ENCODE data around the gene ZNF385C.

ZNF385C gene

DNA sequence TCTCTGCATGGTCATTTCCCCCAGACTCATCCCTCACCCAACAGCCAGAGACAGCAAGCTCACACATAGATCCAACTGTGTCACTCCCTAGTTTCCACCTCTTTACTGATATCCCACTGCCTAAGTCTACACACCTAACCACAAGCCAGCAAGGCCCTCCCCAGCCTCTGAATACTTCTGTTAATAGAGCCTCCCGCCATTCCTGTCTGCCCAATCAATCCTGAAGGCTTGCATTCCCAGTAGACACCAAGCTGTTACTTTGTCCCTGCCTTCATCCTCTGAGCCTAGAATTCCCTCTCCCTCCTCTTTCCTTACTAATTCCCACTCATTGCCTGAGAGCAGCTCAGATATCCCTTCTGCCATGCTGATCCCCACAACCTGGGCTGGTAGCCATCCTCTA, 52.6 kb downstream of the ZNF385C start:
- TF ChIP-seq, protein P1, sequence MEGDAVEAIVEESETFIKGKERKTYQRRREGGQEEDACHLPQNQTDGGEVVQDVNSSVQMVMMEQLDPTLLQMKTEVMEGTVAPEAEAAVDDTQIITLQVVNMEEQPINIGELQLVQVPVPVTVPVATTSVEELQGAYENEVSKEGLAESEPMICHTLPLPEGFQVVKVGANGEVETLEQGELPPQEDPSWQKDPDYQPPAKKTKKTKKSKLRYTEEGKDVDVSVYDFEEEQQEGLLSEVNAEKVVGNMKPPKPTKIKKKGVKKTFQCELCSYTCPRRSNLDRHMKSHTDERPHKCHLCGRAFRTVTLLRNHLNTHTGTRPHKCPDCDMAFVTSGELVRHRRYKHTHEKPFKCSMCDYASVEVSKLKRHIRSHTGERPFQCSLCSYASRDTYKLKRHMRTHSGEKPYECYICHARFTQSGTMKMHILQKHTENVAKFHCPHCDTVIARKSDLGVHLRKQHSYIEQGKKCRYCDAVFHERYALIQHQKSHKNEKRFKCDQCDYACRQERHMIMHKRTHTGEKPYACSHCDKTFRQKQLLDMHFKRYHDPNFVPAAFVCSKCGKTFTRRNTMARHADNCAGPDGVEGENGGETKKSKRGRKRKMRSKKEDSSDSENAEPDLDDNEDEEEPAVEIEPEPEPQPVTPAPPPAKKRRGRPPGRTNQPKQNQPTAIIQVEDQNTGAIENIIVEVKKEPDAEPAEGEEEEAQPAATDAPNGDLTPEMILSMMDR (IDR thresholded peaks at IDR 0.05; ENCODE audit: borderline replicate concordance, control extremely low read depth, extremely low read depth, insufficient read depth, missing control alignments), result no peak
- DNase-seq (ENCODE audit: low spot score), result no peak
- in situ Hi-C loops (cut with MboI; ENCODE audit: low sequenced_read_pairs, unreplicated experiment), result no loop called here

DNA sequence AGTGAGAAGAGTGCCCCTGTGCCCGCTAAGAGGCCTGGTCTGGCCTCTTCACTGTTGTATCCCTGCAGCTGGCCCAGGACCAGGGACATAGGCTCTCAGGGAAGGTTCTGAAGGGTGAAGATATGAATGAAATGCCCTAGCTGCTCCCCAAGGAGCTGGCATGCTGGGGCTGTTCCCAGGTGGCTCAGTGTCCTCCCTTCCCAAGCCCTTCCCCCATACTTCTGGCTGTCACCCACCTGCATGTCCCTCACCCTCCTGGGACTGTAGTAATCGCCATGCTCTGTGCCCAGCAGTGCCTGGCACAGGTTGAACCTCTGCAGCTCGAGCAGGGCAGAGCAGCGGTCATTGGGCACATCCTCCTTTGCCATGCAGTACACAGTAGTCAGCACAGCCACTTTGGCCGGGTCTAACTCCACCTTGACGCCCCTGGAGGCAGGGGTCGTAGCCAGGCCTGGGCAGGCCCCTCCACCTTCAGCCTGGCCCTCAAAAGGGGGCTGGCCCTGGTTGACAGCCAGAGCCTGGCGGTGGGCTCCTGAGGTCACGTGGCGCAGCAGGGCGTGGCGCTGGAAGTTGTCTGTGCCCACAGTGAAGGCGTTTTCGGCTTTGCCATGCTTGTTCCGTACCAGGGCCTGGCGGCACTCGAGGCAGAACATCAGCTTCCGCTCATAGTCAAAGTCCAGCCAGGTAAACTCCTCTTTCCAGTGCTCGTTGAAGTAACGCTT, 55.5 kb downstream of the ZNF385C start:
- no peak for DNase-seq (ENCODE audit: low spot score)
- TF ChIP-seq, protein P1 (IDR thresholded peaks at IDR 0.05; ENCODE audit: borderline replicate concordance, control extremely low read depth, extremely low read depth, insufficient read depth, missing control alignments), result no peak

DNA sequence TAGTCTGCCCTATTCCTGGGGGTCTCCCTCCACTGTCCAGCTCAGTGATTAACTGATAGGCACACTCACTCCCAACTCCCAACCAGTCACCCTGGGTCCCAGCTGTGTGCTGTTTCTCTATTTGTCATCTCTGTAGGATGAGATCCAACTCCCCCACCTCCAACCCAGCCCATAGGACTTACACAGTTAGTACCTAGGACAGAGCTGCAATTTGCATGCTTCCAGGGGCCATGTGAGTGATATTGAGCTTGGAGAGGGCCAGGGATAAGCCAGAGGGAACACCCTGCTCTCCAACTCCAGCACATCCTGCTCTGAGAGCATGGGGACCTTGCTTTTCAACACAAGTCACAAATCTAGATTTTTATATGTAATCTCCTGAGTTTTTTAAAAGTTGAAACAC, 56.7 kb downstream of the ZNF385C start:
- TF ChIP-seq, protein P1 (IDR thresholded peaks at IDR 0.05; ENCODE audit: borderline replicate concordance, control extremely low read depth, extremely low read depth, insufficient read depth, missing control alignments), result no peak
- DNase-seq (ENCODE audit: low spot score), result no peak
- in situ Hi-C loops (cut with MboI; ENCODE audit: low sequenced_read_pairs, unreplicated experiment), result no loop called here

More for the DNA sequence above, 55.5 kb downstream of the ZNF385C start:
- in situ Hi-C loops (cut with MboI; ENCODE audit: low sequenced_read_pairs, unreplicated experiment), result no loop called here

DNA sequence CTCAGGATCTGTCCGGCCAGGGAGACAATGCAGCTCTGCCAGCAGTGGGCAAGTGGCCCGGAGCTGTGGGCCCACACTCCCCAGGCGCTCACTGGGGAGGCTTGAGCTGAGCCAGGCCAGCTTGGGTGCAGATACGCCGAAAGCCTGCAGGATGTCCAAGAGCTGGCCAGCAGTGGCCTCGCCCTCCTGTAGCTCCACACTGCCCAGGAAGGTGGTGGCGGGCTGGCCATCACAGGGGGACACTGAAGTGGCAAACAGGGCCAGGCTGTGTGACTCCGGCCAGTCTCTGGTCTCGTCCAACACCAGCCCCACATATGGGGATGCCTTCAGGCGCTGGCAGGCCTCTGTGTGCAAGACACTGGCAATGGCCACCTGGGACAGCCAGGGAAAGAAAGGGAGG, 57.5 kb downstream of the ZNF385C start:
- in situ Hi-C loops (cut with MboI; ENCODE audit: low sequenced_read_pairs, unreplicated experiment), result no loop called here
- TF ChIP-seq, protein P1 (IDR thresholded peaks at IDR 0.05; ENCODE audit: borderline replicate concordance, control extremely low read depth, extremely low read depth, insufficient read depth, missing control alignments), result no peak

GRCh38 chr17:42039794-42040763, 58.2 kb downstream of the ZNF385C start:
- in situ Hi-C loops (cut with MboI; ENCODE audit: low sequenced_read_pairs, unreplicated experiment), result no loop called here

More for the DNA sequence above, 57.5 kb downstream of the ZNF385C start:
- DNase-seq (ENCODE audit: low spot score), result no peak

More at GRCh38 chr17:42039794-42040763, 58.2 kb downstream of the ZNF385C start:
- DNase-seq (ENCODE audit: low spot score), result no peak
- TF ChIP-seq, protein P1 (IDR thresholded peaks at IDR 0.05; ENCODE audit: borderline replicate concordance, control extremely low read depth, extremely low read depth, insufficient read depth, missing control alignments), result no peak
